GM19025 (cell line): ENCODE data around the gene LRRC14B.
"Not testable (repeated sequence)": the region's sequence is repeated elsewhere in the genome, so short reads cannot be mapped to it uniquely, and the experiment has no call there.

ENCODE experiments used
- ATAC-seq: cut with Tn5 transposase; IDR thresholded peaks from one replicate; pipeline ENCODE4 v1.9.1; 2021; ENCODE audit warnings: mild to moderate bottlenecking, low read depth, moderate library complexity; ENCODE audit not compliant: unreplicated experiment

The LRRC14B gene

GRCh38 chr5:159448-160172 lies 31.7 kb upstream of the LRRC14B start:
- no peak for ATAC-seq

- ATAC-seq = no peak
Measured at GRCh38 chr5:160173-160510, 31.2 kb upstream of the LRRC14B start.

GRCh38 chr5:160921-161802 lies 30.1 kb upstream of the LRRC14B start:
- ATAC-seq = no peak

GRCh38 chr5:161803-162110 lies 29.5 kb upstream of the LRRC14B start:
- no peak for ATAC-seq

- no peak for ATAC-seq
Measured at GRCh38 chr5:162190-162564, 29.1 kb upstream of the LRRC14B start.

- no peak for ATAC-seq
Measured at GRCh38 chr5:162565-163337, 28.5 kb upstream of the LRRC14B start.

GRCh38 chr5:163338-163620 lies 28.0 kb upstream of the LRRC14B start:
- no peak for ATAC-seq

- ATAC-seq = no peak
Measured at GRCh38 chr5:163841-164240, 27.5 kb upstream of the LRRC14B start.

GRCh38 chr5:164244-164643 lies 27.1 kb upstream of the LRRC14B start:
- no peak for ATAC-seq

GRCh38 chr5:164783-165182 lies 26.5 kb upstream of the LRRC14B start:
- ATAC-seq = not testable (repeated sequence)

- no peak for ATAC-seq
Measured at GRCh38 chr5:166441-167372, 24.6 kb upstream of the LRRC14B start.

GRCh38 chr5:167511-167910 lies 23.8 kb upstream of the LRRC14B start:
- no peak for ATAC-seq

- ATAC-seq = no peak
Measured at GRCh38 chr5:167982-168660, 23.2 kb upstream of the LRRC14B start.

- ATAC-seq = no peak
Measured at GRCh38 chr5:169071-169727, 22.1 kb upstream of the LRRC14B start.

GRCh38 chr5:169728-170094 lies 21.6 kb upstream of the LRRC14B start:
- ATAC-seq = no peak

GRCh38 chr5:170971-171800 lies 20.1 kb upstream of the LRRC14B start:
- no peak for ATAC-seq

- no peak for ATAC-seq
Measured at GRCh38 chr5:171801-172331, 19.4 kb upstream of the LRRC14B start.

- no peak for ATAC-seq
Measured at GRCh38 chr5:172421-172820, 18.9 kb upstream of the LRRC14B start.
